Suprapubic skin (tissue), 4 donors: ENCODE measurements around the gene SIPA1L3. TPM values are rescaled to one million over a fixed set of nuclear protein-coding genes. Genes with fewer than 3 reads are reported as not detected.

Source experiments
- DNase-seq, 2 donors: peaks; one replicate each; pipeline ENCODE4 v3.0.0-alpha.2; 2019; ENCODE audit warnings: low spot score in 2 of 2
- H3K27ac ChIP-seq: fragments of 200-600 bp; sonication (generic); one replicate; pipeline ENCODE4 v1.5.1; 2019
- H3K27me3 ChIP-seq: fragments of 200-600 bp; sonication (generic); one replicate; pipeline ENCODE4 v1.5.1; 2019
- H3K36me3 ChIP-seq: fragments of 200-600 bp; sonication (generic); one replicate; pipeline ENCODE4 v1.5.1; 2019
- H3K4me1 ChIP-seq: fragments of 200-600 bp; sonication (generic); one replicate; pipeline ENCODE4 v1.5.1; 2019
- H3K4me3 ChIP-seq: fragments of 200-600 bp; sonication (generic); one replicate; pipeline ENCODE4 v1.5.1; 2019; ENCODE audit warnings: mild to moderate bottlenecking
- H3K9me3 ChIP-seq: fragments of 200-600 bp; sonication (generic); one replicate; pipeline ENCODE4 v1.5.1; 2019
- EP300 ChIP-seq: sonication (generic); formaldehyde crosslinking; IDR thresholded peaks from one replicate; pipeline ENCODE4 v1.6.1; 2017; ENCODE audit warnings: antibody characterized with exemption
- POLR2A ChIP-seq, 2 donors: fragments of 450-650 bp; IDR thresholded peaks; one replicate each; pipeline ENCODE4 v1.6.1; 2017; ENCODE audit warnings: antibody characterized with exemption in 2 of 2, mild to moderate bottlenecking in 2 of 2, moderate library complexity in 2 of 2
- POLR2AphosphoS5 ChIP-seq, 3 donors: sonication (generic); formaldehyde crosslinking; IDR thresholded peaks; one replicate each; pipeline ENCODE4 v1.6.1; 2017; ENCODE audit warnings: antibody characterized with exemption in 3 of 3
- WGBS: methylation state at CpG from one replicate; pipeline ENCODE4 v1.1.5; 2018; 5-methylcytosine and 5-hydroxymethylcytosine counted together
- total RNA-seq, 4 donors: library from RNA; depleted of rRNA; stranded (reverse); fragments of >200 nt; gene quantifications; one replicate each; pipeline ENCODE4 v1.1.0, GENCODE V29; 2016
- TF ChIP-seq, protein P1 (sequence below), 2 donors: fragments of 200-600 bp in 1 of 2; fragments of 450-650 bp in 1 of 2; sonication (generic) in 1 of 2; IDR thresholded peaks; one replicate each; pipeline ENCODE4 v1.5.1; 2016 to 2019; ENCODE audit warnings: antibody characterized with exemption in 2 of 2, mild to moderate bottlenecking in 1 of 2, moderate library complexity in 1 of 2

SIPA1L3 gene
- total RNA-seq, 4 donors from 2014 or later = 52.6 to 92.1 (median 81.8) TPM

DNA sequence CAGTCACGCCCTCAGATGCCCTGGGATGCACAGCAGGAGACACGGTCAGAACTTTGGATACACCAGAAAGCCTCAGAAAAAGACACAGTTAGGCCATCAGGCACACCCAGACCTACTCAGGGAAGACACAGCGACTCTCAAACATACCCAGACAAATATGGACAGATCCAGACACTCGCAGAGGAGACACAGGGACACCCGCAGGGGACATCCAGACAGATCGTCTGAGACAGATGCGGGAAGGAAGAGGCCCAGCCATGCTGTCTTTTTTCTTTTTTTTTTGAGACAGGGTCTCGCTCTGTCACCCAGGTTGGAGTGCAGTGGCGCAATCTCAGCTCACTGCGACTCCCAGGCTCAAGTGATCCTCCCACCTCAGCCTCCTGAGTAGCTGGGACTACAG lies 312.2 kb downstream of the SIPA1L3 start:
- peaks cover 14% of the 10 kb centered on the region for H3K4me1 ChIP-seq
- no peaks in the 10 kb centered on the region for H3K9me3 ChIP-seq
- TF ChIP-seq EP300 (no peak), POLR2AphosphoS5 (IDR thresholded peaks at IDR 0.05) (no peak), POLR2A (IDR thresholded peaks at IDR 0.05) (no peak)
- TF ChIP-seq, protein P1, sequence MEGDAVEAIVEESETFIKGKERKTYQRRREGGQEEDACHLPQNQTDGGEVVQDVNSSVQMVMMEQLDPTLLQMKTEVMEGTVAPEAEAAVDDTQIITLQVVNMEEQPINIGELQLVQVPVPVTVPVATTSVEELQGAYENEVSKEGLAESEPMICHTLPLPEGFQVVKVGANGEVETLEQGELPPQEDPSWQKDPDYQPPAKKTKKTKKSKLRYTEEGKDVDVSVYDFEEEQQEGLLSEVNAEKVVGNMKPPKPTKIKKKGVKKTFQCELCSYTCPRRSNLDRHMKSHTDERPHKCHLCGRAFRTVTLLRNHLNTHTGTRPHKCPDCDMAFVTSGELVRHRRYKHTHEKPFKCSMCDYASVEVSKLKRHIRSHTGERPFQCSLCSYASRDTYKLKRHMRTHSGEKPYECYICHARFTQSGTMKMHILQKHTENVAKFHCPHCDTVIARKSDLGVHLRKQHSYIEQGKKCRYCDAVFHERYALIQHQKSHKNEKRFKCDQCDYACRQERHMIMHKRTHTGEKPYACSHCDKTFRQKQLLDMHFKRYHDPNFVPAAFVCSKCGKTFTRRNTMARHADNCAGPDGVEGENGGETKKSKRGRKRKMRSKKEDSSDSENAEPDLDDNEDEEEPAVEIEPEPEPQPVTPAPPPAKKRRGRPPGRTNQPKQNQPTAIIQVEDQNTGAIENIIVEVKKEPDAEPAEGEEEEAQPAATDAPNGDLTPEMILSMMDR (IDR thresholded peaks at IDR 0.05) = no peak
- no peak for DNase-seq
- 95% methylated on average over 6 of the region's 10 CpGs for WGBS
- H3K27ac ChIP-seq = no peak overlapping the region
- H3K4me3 ChIP-seq = no peak overlapping the region
- peaks cover 45% of the 10 kb centered on the region for H3K27me3 ChIP-seq
- no peaks in the 10 kb centered on the region for H3K36me3 ChIP-seq

DNA sequence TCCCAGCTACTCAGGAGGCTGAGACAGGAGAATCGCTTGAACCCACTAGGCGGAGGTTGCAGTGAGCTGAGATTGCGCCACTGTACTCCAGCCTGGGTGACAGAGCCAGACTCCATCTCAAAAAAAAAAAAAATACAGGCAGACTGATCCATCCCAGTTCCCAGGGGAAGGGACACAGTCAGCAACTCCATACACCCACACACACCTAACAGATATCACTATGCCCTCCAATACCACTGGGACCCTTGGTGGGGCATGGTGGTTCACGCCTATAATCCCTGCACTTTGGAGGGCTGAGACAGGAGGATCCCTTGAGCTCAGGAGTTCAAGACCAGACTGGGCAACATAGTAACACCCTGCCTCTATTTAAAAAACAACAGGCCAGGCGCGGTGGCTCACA lies 314.4 kb downstream of the SIPA1L3 start:
- no peak overlapping the region for H3K27ac ChIP-seq
- H3K9me3 ChIP-seq = no peaks in the 10 kb centered on the region
- no peak for DNase-seq
- no peaks in the 10 kb centered on the region for H3K36me3 ChIP-seq
- 95% methylated on average over 6 of the region's 6 CpGs for WGBS
- peaks cover 65% of the 10 kb centered on the region for H3K27me3 ChIP-seq
- TF ChIP-seq, protein P1 (IDR thresholded peaks at IDR 0.05) = no peak
- no peak overlapping the region for H3K4me3 ChIP-seq
- peaks cover 19% of the 10 kb centered on the region for H3K4me1 ChIP-seq

DNA sequence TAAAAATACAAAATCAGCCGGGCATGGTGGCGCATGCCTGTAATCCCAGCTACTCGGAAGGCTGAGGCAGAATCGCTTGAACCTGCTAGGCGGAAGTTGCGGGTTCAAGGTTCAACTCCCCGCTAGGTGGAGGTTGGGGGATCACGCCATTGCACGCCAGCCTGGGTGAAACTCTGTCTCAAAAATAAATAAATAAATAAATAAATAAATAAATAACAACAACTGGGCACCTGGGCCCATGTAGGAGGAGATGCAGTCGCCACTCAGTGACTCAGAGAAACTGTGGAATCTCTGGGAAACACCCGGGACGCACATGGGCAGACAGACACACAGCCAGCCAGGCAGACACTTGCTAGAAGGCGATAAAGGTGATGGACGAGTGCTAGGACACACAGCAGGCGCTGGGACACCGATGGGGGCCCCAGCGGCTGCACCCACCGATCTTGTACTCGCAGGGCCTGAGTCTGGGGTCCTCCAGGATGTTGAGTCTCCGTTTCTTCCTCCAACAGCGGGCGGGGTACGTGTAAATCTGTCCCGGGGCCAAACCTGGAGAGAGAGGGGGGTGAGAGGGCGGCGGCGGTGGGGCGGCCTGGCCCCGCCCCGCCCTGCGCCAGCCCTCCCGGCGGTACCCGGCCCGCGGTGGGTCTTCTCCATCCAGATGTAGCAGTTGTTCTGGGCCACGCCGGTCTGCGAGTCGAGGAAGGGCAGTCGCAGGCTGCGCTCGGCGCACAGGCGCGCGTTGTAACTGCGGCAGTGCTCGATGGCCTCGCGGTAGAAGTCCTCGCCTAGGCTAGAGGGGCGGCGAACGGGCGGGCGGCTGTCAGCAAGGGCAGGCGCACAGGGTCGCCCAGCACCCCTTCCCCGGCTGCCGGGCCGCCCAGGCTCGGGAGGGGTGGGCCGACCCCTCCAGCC lies 315.2 kb downstream of the SIPA1L3 start:
- Histone ChIP-seq H3K9me3 (no peaks in the 10 kb centered on the region), H3K4me1 (peaks cover 17% of the 10 kb centered on the region), H3K36me3 (no peaks in the 10 kb centered on the region), H3K27me3 (peaks cover 68% of the 10 kb centered on the region), H3K4me3 (no peak overlapping the region), H3K27ac (no peak overlapping the region)
- no peak for TF ChIP-seq POLR2A (IDR thresholded peaks at IDR 0.05)
- TF ChIP-seq POLR2AphosphoS5 (IDR thresholded peaks at IDR 0.05) = no peak
- TF ChIP-seq EP300 = no peak
- TF ChIP-seq, protein P1 (IDR thresholded peaks at IDR 0.05) = no peak
- DNase-seq = no peak
- 65% methylated on average over 20 of the region's 64 CpGs for WGBS

DNA sequence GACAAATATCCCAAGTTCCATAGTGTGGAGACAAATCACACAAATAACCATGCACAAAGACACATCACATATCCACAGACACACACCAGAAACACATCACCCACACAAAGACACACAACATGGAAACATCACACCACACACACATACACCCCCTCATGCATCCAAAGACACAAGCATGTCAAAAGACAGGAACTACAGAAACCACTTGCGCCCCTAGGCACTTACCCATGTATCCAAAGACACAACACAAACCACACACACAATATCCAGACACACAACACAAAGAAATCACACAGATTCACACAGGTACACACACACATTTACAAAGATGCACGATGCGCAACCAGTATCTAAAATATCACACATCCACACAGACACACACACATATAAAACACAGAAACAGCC lies 316.1 kb downstream of the SIPA1L3 start:
- 88% methylated on average over 3 of the region's 3 CpGs for WGBS
- peaks cover 19% of the 10 kb centered on the region for H3K4me1 ChIP-seq
- no peaks in the 10 kb centered on the region for H3K9me3 ChIP-seq
- H3K4me3 ChIP-seq = no peak overlapping the region
- H3K36me3 ChIP-seq = no peaks in the 10 kb centered on the region
- no peak for TF ChIP-seq POLR2A (IDR thresholded peaks at IDR 0.05)
- TF ChIP-seq EP300 = no peak
- TF ChIP-seq, protein P1 (IDR thresholded peaks at IDR 0.05) = no peak
- no peak for TF ChIP-seq POLR2AphosphoS5 (IDR thresholded peaks at IDR 0.05)
- DNase-seq = no peak
- no peak overlapping the region for H3K27ac ChIP-seq
- H3K27me3 ChIP-seq = peaks cover 72% of the 10 kb centered on the region

DNA sequence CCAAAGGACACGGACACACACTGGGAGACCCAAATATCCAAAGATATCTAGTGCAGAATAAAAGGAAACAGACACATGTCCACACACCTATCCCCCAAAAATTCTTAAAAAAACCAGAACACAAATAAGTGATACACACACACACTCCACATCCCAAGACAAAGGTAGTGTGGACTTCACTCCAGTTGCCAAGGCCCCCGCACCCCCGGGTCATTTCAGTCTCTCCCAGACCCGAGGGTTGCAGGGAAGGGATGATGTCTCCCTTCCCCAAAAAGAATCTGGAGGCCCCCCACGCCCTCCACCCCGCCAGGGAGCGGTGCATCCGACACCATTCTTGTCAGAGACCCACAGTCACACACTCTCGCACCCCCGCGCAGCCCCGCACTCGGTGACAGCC lies 316.6 kb downstream of the SIPA1L3 start:
- no peaks in the 10 kb centered on the region for H3K36me3 ChIP-seq
- no peak overlapping the region for H3K27ac ChIP-seq
- no peaks in the 10 kb centered on the region for H3K9me3 ChIP-seq
- TF ChIP-seq POLR2A (IDR thresholded peaks at IDR 0.05) = no peak
- TF ChIP-seq POLR2AphosphoS5 (IDR thresholded peaks at IDR 0.05) = no peak
- TF ChIP-seq, protein P1 (IDR thresholded peaks at IDR 0.05) = no peak
- no peak for TF ChIP-seq EP300
- H3K4me1 ChIP-seq = peaks cover 24% of the 10 kb centered on the region
- peak overlapping the region; percentile 47 for H3K4me3 ChIP-seq
- WGBS = 15% methylated on average over 8 of the region's 13 CpGs
- peaks cover 77% of the 10 kb centered on the region for H3K27me3 ChIP-seq
- no peak for DNase-seq
